Heart left ventricle (tissue), 16 donors: ENCODE data around the gene ZCCHC3. TPM values are rescaled to one million over a fixed set of nuclear protein-coding genes. Genes with fewer than 3 reads are reported as not detected.

ENCODE experiments used
- ATAC-seq, 4 donors: fragments of 200-7000 bp; cut with Tn5 transposase; one replicate each; pipeline ENCODE4 v1.9.1; 2020 to 2022; ENCODE audit warnings: moderate library complexity in 4 of 4, mild to moderate bottlenecking in 3 of 4, moderate number of reproducible peaks in 1 of 4
- DNase-seq, 5 donors: peaks; one replicate each; pipeline ENCODE4 v3.0.0-alpha.2; 2020
- H3K27ac ChIP-seq, 12 donors: fragments of 200-600 bp; sonication (generic) in 4 of 12; one replicate each; pipeline versions ENCODE4 v1.5.0 to v1.8.0; 2016 to 2022; ENCODE audit warnings: mild to moderate bottlenecking in 2 of 12
- H3K27me3 ChIP-seq, 9 donors: fragments of 200-600 bp; sonication (generic) in 2 of 9; one replicate each; pipeline versions ENCODE4 v1.5.1 to v1.8.0; 2016 to 2022; ENCODE audit warnings: mild to moderate bottlenecking in 3 of 9
- H3K36me3 ChIP-seq, 9 donors: fragments of 200-600 bp; sonication (generic) in 2 of 9; one replicate each; pipeline versions ENCODE4 v1.5.0 to v1.8.0; 2018 to 2022; ENCODE audit warnings: mild to moderate bottlenecking in 2 of 9
- H3K4me1 ChIP-seq, 12 donors: fragments of 200-600 bp; sonication (generic) in 4 of 12; one replicate each; pipeline versions ENCODE4 v1.5.0 to v1.8.0; 2016 to 2022; ENCODE audit warnings: mild to moderate bottlenecking in 3 of 12
- H3K4me3 ChIP-seq, 12 donors: fragments of 200-600 bp; sonication (generic) in 4 of 12; one replicate each; pipeline versions ENCODE4 v1.5.0 to v1.8.0; 2017 to 2022; ENCODE audit warnings: mild to moderate bottlenecking in 9 of 12, moderate library complexity in 4 of 12
- H3K9me3 ChIP-seq, 12 donors: fragments of 200-600 bp; sonication (generic) in 4 of 12; one replicate each; pipeline versions ENCODE4 v1.5.0 to v1.8.0; 2016 to 2022; ENCODE audit warnings: mild to moderate bottlenecking in 1 of 12
- CTCF ChIP-seq, 12 donors: fragments of 200-600 bp; sonication (generic) in 4 of 12; IDR thresholded peaks; one replicate each; pipeline versions ENCODE4 v1.5.0 to v1.8.0; 2018 to 2022; ENCODE audit warnings: antibody characterized with exemption in 12 of 12, mild to moderate bottlenecking in 5 of 12
- POLR2A ChIP-seq, 2 donors: fragments of 450-650 bp; IDR thresholded peaks; one replicate each; pipeline ENCODE4 v1.6.1; 2017; ENCODE audit warnings: antibody characterized with exemption in 2 of 2, mild to moderate bottlenecking in 2 of 2, moderate library complexity in 2 of 2
- WGBS, 4 donors: extraction: QIAGEN DNeasy Blood & Tissue Kit in 2 of 4; methylation state at CpG; one replicate each; pipeline versions ENCODE4 v1.1.5 to v1.1.7; 2013 to 2018; 5-methylcytosine and 5-hydroxymethylcytosine counted together
- intact Hi-C, 10 donors: fragments of 100-400 bp; cut with DNase I; formaldehyde crosslinking; loops; one replicate each; pipeline versions ENCODE4 v1.11.1 to v1.14.2; 2022
- polyA plus RNA-seq, 2 donors: library from polyadenylated mRNA; stranded (reverse); fragments of 200-250 nt; gene quantifications; one replicate each; pipeline ENCODE4 v1.2.3, GENCODE V29; 2013
- total RNA-seq, 9 donors: library from RNA; depleted of rRNA in 2 of 9; stranded (reverse); fragments of >200 nt in 2 of 9; fragmentation: NEBNext Ultra II Directional in 3 of 9; extraction: Animal tissue kit (Norgen Biotek cat#: 25700) in 3 of 9; gene quantifications; one replicate each; pipeline versions ENCODE4 v1.1.0 to v1.2.4, GENCODE V29; 2016 to 2023
- donor health status: ischemic (EF 13 %, LVEDD 7.1; RV severe dilation, severe dysfunction).
- donor health status: healthy with polysubstance abuse.
- donor health status: DM: no; HTN: yes; CAD: no.
- donor health status: DM: no; HTN: no; CAD: no.
- donor health status: ischemic (EF 25% LVEDD 6.9; RV normal size, moderate dysfunction).
- donor health status: ischemic (EF 25% LVEDD 5.7; RV mildly dilated, moderate dysfunction).
- donor health status: healthy.
- donor health status: DM: yes; HTN: yes; CAD: no.
- donor health status: ischemic (EF 35%, LVEDD 5.7; RV mildly dilated, moderate dysfunction).
- donor health status: nonischemic (EF 11% LVEDD 7.7; RV severe dilation, severe dysfunction).
- donor health status: DM: yes; HTN: yes; CAD: no.
- donor health status: PGD.
- donor health status: ischemic (EF 29% LVEDD 5.4; RV normal size, mild dysfunction).
- donor health status: nonischemic (EF 23%, LVEDD 6.1; RV moderate dilation, normal function).

The ZCCHC3 gene
- total and polyA plus RNA-seq, 11 donors: 6.9 to 15.3 (median 9.6) TPM

DNA sequence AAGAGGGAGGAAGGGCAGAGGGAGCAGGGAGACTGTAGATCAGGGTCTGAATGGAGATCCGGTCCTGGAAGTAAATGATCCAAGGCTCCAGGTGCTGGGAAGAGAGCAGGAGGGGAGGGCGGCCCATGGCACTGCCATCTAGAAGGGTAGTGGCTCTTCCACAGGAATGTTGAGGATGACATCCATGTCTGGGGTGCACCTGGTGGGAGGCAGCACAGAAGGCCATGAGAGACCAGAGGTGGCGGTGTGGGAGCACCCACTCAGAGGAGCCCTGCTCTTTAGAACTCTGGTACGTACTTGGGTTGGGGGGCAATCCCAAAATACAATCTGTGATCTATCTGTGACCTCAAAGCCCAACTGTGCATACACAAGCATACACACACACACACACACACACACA is 26.3 kb upstream of the ZCCHC3 start:
- Histone ChIP-seq H3K4me3 (no peak overlapping the region), H3K27me3 (no peaks in the 10 kb centered on the region), H3K4me1 (peaks cover 0 to 10% (median 0%) of the 10 kb centered on the region in 12 donors), H3K36me3 (peaks cover 0 to 7% (median 0%) of the 10 kb centered on the region in 9 donors), H3K27ac (no peak overlapping the region), H3K9me3 (no peaks in the 10 kb centered on the region)
- WGBS, 4 donors: 92 to 94% (median 93%) methylated on average over 4 of the region's 4 CpGs
- ATAC-seq (no peak), DNase-seq (no peak)
- no peak for TF ChIP-seq CTCF (IDR thresholded peaks at IDR 0.05)
- intact Hi-C loops: loop anchor here in 6 of 10 donors (10.0 kb wide), 2 partner anchors 54 to 64 kb away; partner anchors contain the start of gene SOX12 (in 2 of the 6)

GRCh38 chr20:271528-271927 is 25.8 kb upstream of the ZCCHC3 start:
- intact Hi-C loops: loop anchor here in 6 of 10 donors (10.0 kb wide), 2 partner anchors 53 to 63 kb away; partner anchors contain the start of gene SOX12 (in 2 of the 6)
- Histone ChIP-seq H3K9me3 (no peaks in the 10 kb centered on the region), H3K4me1 (peaks cover 0 to 8% (median 0%) of the 10 kb centered on the region in 12 donors), H3K4me3 (no peak overlapping the region), H3K36me3 (peaks cover 0 to 12% (median 2%) of the 10 kb centered on the region in 9 donors), H3K27ac (no peak overlapping the region), H3K27me3 (no peaks in the 10 kb centered on the region)
- DNase-seq (no peak), ATAC-seq (no peak)
- TF ChIP-seq POLR2A (IDR thresholded peaks at IDR 0.05) (no peak), CTCF (IDR thresholded peaks at IDR 0.05) (no peak)

DNA sequence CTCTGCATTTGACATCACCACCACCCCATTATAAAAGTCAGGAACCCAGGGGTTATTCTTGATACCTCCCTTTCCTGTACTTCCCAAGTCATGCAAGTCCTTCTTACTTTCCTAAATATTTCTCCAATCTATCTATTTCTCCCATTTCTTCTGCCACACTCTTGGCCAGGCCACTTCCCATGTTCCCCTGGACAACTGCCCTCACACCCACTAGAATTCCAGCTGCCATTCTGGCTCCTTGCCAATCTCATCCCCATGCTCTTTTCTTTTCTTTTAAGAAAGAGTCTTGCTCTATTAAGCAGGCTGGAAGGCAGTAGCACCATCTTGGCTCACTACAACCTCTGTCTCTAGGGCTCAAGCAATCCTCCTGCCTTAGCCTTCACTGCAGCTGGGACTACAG is 24.7 kb upstream of the ZCCHC3 start:
- no peak overlapping the region for H3K4me3 ChIP-seq
- intact Hi-C loops: loop anchor here in 6 of 10 donors (10.0 kb wide), 2 partner anchors 52 to 62 kb away; partner anchors contain the start of gene SOX12 (in 2 of the 6)
- H3K27ac ChIP-seq: no peak overlapping the region
- H3K4me1 ChIP-seq: no peaks in the 10 kb centered on the region
- no peak for TF ChIP-seq POLR2A (IDR thresholded peaks at IDR 0.05)
- no peak for TF ChIP-seq CTCF (IDR thresholded peaks at IDR 0.05)
- H3K9me3 ChIP-seq: no peaks in the 10 kb centered on the region
- H3K36me3 ChIP-seq: peaks cover 0 to 22% (median 9%) of the 10 kb centered on the region in 9 donors
- no peaks in the 10 kb centered on the region for H3K27me3 ChIP-seq
- ATAC-seq (no peak), DNase-seq (no peak)

DNA sequence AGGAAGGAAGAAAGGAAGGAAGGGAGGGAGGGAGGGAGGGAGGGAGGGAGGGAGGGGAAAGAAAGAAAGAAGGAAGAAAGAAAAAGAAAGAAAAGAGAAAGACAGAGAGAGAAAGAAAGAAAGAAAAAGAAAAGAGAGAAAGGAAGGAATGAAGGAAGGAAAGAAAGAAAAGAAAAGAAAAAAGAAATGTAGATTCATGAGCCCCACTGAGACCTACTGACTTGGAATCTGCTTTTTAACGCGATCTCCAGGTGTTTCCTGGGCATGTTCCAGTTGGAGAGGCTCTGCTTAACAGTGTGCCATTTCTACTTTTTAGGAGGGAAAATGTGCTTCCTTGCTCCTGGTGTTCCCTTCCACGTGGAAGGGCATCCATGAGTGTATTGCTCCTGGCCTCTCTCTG is 23.5 kb upstream of the ZCCHC3 start:
- Histone ChIP-seq H3K9me3 (no peaks in the 10 kb centered on the region), H3K36me3 (peaks cover 0 to 30% (median 13%) of the 10 kb centered on the region in 9 donors), H3K4me3 (no peak overlapping the region), H3K4me1 (no peaks in the 10 kb centered on the region), H3K27ac (no peak overlapping the region), H3K27me3 (no peaks in the 10 kb centered on the region)
- DNase-seq (no peak), ATAC-seq (no peak)
- WGBS, 4 donors: 55 to 79% (median 67%) methylated on average over 3 of the region's 3 CpGs
- intact Hi-C loops: loop anchor here in 6 of 10 donors (10.0 kb wide), 2 partner anchors 51 to 61 kb away; partner anchors contain the start of gene SOX12 (in 2 of the 6)
- TF ChIP-seq POLR2A (IDR thresholded peaks at IDR 0.05) (no peak), CTCF (IDR thresholded peaks at IDR 0.05) (no peak)
